BLaER1 (cell line): Measurements from ENCODE around the gene BOD1L1.

Experiments used
- H3K27ac ChIP-seq: shearing (Covaris generic); formaldehyde crosslinking; 2 replicates; pipeline ENCODE4 v1.8.1; 2022
- H3K27me3 ChIP-seq: shearing (Covaris generic); formaldehyde crosslinking; 2 replicates; pipeline ENCODE4 v1.8.1; 2022
- H3K36me3 ChIP-seq: shearing (Covaris generic); formaldehyde crosslinking; 2 replicates; pipeline ENCODE4 v1.8.1; 2022
- H3K4me1 ChIP-seq: shearing (Covaris generic); formaldehyde crosslinking; 2 replicates; pipeline ENCODE4 v1.8.1; 2022
- H3K4me2 ChIP-seq: shearing (Covaris generic); formaldehyde crosslinking; 2 replicates; pipeline ENCODE4 v1.8.1; 2022
- H3K4me3 ChIP-seq: shearing (Covaris generic); formaldehyde crosslinking; 2 replicates; pipeline ENCODE4 v1.8.1; 2022
- H3K9ac ChIP-seq: shearing (Covaris generic); formaldehyde crosslinking; 2 replicates; pipeline ENCODE4 v1.8.1; 2022
- H3K9me3 ChIP-seq: shearing (Covaris generic); formaldehyde crosslinking; 2 replicates; pipeline ENCODE4 v1.8.1; 2022
- H4K20me1 ChIP-seq: shearing (Covaris generic); formaldehyde crosslinking; 2 replicates; pipeline ENCODE4 v1.8.1; 2022
- Cebpa-rat ChIP-seq: shearing (Covaris generic); IDR thresholded peaks from 2 replicates; pipeline ENCODE4 v1.8.1; 2022

BOD1L1 gene

GRCh38 chr4:13653766-13654161, 26.2 kb upstream of the BOD1L1 start:
- no peak overlapping the region for H3K27ac ChIP-seq
- TF ChIP-seq Cebpa-rat: no peak
- no peaks in the 10 kb centered on the region for H4K20me1 ChIP-seq
- H3K27me3 ChIP-seq: no peaks in the 10 kb centered on the region
- H3K36me3 ChIP-seq: no peaks in the 10 kb centered on the region
- H3K9ac ChIP-seq: no peak overlapping the region
- no peaks in the 10 kb centered on the region for H3K4me1 ChIP-seq
- no peaks in the 10 kb centered on the region for H3K9me3 ChIP-seq
- H3K4me2 ChIP-seq: peak overlapping the region; percentile 84; the same call in 1 of the 2 replicates
- peak overlapping the region; percentile 66; the same call in 1 of the 2 replicates for H3K4me3 ChIP-seq

- no peak for TF ChIP-seq Cebpa-rat
These were observed 19.5 kb upstream of the BOD1L1 start for GRCh38 chr4:13647031-13647430.

GRCh38 chr4:13645075-13645474, 17.6 kb upstream of the BOD1L1 start:
- Histone ChIP-seq H3K9me3 (no peaks in the 10 kb centered on the region), H4K20me1 (no peaks in the 10 kb centered on the region), H3K9ac (no peak overlapping the region), H3K4me1 (no peaks in the 10 kb centered on the region), H3K4me3 (no peak overlapping the region), H3K27ac (no peak overlapping the region), H3K36me3 (no peaks in the 10 kb centered on the region), H3K27me3 (no peaks in the 10 kb centered on the region), H3K4me2 (no peak overlapping the region)
- TF ChIP-seq Cebpa-rat: no peak

More at GRCh38 chr4:13647031-13647430, 19.5 kb upstream of the BOD1L1 start:
- Histone ChIP-seq H3K4me1 (no peaks in the 10 kb centered on the region), H3K36me3 (no peaks in the 10 kb centered on the region), H3K9me3 (no peaks in the 10 kb centered on the region), H3K4me2 (no peak overlapping the region), H3K4me3 (no peak overlapping the region), H3K27ac (no peak overlapping the region), H4K20me1 (no peaks in the 10 kb centered on the region), H3K9ac (no peak overlapping the region), H3K27me3 (no peaks in the 10 kb centered on the region)

- Histone ChIP-seq H3K4me3 (no peak overlapping the region), H3K9ac (no peak overlapping the region), H3K4me1 (no peaks in the 10 kb centered on the region), H3K4me2 (no peak overlapping the region), H4K20me1 (no peaks in the 10 kb centered on the region), H3K9me3 (no peaks in the 10 kb centered on the region), H3K36me3 (no peaks in the 10 kb centered on the region), H3K27me3 (no peaks in the 10 kb centered on the region), H3K27ac (no peak overlapping the region)
- no peak for TF ChIP-seq Cebpa-rat
These were observed 14.8 kb upstream of the BOD1L1 start for GRCh38 chr4:13642170-13642950.

GRCh38 chr4:13641084-13641483, 13.6 kb upstream of the BOD1L1 start:
- H3K27me3 ChIP-seq: no peaks in the 10 kb centered on the region
- H3K36me3 ChIP-seq: no peaks in the 10 kb centered on the region
- H3K9ac ChIP-seq: no peak overlapping the region
- H4K20me1 ChIP-seq: no peaks in the 10 kb centered on the region
- H3K27ac ChIP-seq: no peak overlapping the region
- no peaks in the 10 kb centered on the region for H3K9me3 ChIP-seq
- H3K4me2 ChIP-seq: no peak overlapping the region
- no peaks in the 10 kb centered on the region for H3K4me1 ChIP-seq
- H3K4me3 ChIP-seq: no peak overlapping the region
- TF ChIP-seq Cebpa-rat: no peak

GRCh38 chr4:13640149-13640940, 12.8 kb upstream of the BOD1L1 start:
- TF ChIP-seq Cebpa-rat: no peak
- no peak overlapping the region for H3K9ac ChIP-seq
- no peaks in the 10 kb centered on the region for H3K27me3 ChIP-seq
- no peaks in the 10 kb centered on the region for H3K9me3 ChIP-seq
- H3K4me1 ChIP-seq: no peaks in the 10 kb centered on the region
- no peaks in the 10 kb centered on the region for H3K36me3 ChIP-seq
- no peaks in the 10 kb centered on the region for H4K20me1 ChIP-seq
- H3K4me2 ChIP-seq: no peak overlapping the region
- no peak overlapping the region for H3K27ac ChIP-seq
- H3K4me3 ChIP-seq: no peak overlapping the region

GRCh38 chr4:13635286-13635799, 7.8 kb upstream of the BOD1L1 start:
- Histone ChIP-seq H3K9me3 (no peaks in the 10 kb centered on the region), H3K4me1 (no peaks in the 10 kb centered on the region), H3K9ac (no peak overlapping the region), H3K4me2 (no peak overlapping the region), H4K20me1 (no peaks in the 10 kb centered on the region), H3K27ac (no peak overlapping the region), H3K36me3 (no peaks in the 10 kb centered on the region), H3K4me3 (no peak overlapping the region), H3K27me3 (no peaks in the 10 kb centered on the region)
- no peak for TF ChIP-seq Cebpa-rat

- no peak overlapping the region for H3K9ac ChIP-seq
- no peaks in the 10 kb centered on the region for H3K27me3 ChIP-seq
- no peaks in the 10 kb centered on the region for H4K20me1 ChIP-seq
- H3K4me1 ChIP-seq: peaks cover 2% of the 10 kb centered on the region; the same call in 1 of the 2 replicates
- no peaks in the 10 kb centered on the region for H3K9me3 ChIP-seq
- no peak for TF ChIP-seq Cebpa-rat
- H3K4me3 ChIP-seq: no peak overlapping the region
- H3K4me2 ChIP-seq: no peak overlapping the region
- no peak overlapping the region for H3K27ac ChIP-seq
- H3K36me3 ChIP-seq: no peaks in the 10 kb centered on the region
These were observed 6.1 kb upstream of the BOD1L1 start for GRCh38 chr4:13633671-13634070.

GRCh38 chr4:13627178-13627605, 333 bp downstream of the BOD1L1 start:
- peak overlapping the region; percentile 95 for H3K27ac ChIP-seq
- peaks cover 27% of the 10 kb centered on the region for H3K4me1 ChIP-seq
- no peak for TF ChIP-seq Cebpa-rat

More at GRCh38 chr4:13627178-13627605, 333 bp downstream of the BOD1L1 start:
- peaks cover 13% of the 10 kb centered on the region for H3K36me3 ChIP-seq
- peaks cover 53% of the 10 kb centered on the region for H4K20me1 ChIP-seq
- H3K9ac ChIP-seq: peak overlapping the region; percentile 92
- peak overlapping the region; percentile 92 for H3K4me3 ChIP-seq
- peak overlapping the region; percentile 94 for H3K4me2 ChIP-seq
- H3K27me3 ChIP-seq: no peaks in the 10 kb centered on the region
- H3K9me3 ChIP-seq: no peaks in the 10 kb centered on the region
